Keratinocyte (primary cell): ENCODE results near the gene MC4R. TPM values are rescaled to one million over a fixed set of nuclear protein-coding genes. Genes with fewer than 3 reads are reported as not detected.

Experiments
- DNase-seq: peaks from one replicate; pipeline ENCODE4 v3.0.0-alpha.2; 2011; ENCODE audit warnings: low read depth, missing footprints, low spot score
- FAIRE-seq: peaks from 2 replicates; lab custom pipeline; 2011; peaks lifted over from hg19 to GRCh38; lab: Jason Lieb, UNC
- H2AFZ ChIP-seq: 2 replicates; pipeline ENCODE4 v1.6.0; 2012; ENCODE audit warnings: low read length, control low read depth, inconsistent platforms; ENCODE audit not compliant: control insufficient read depth
- H3K27ac ChIP-seq: 2 replicates; pipeline ENCODE4 v1.5.1; 2011; ENCODE audit warnings: low read length; ENCODE audit not compliant: control insufficient read depth, insufficient read depth
- H3K27me3 ChIP-seq: 3 replicates; pipeline ENCODE4 v1.6.0; 2011; ENCODE audit warnings: low read length; ENCODE audit not compliant: control insufficient read depth, insufficient read depth; ENCODE audit errors: extremely low read depth
- H3K36me3 ChIP-seq, 2 experiments: 2 replicates in 1 of 2; 3 replicates in 1 of 2; pipeline ENCODE4 v1.5.1; 2011; ENCODE audit warnings: low read length in 2 of 2, mild to moderate bottlenecking in 1 of 2; ENCODE audit not compliant: control insufficient read depth in 2 of 2, insufficient read depth in 2 of 2; ENCODE audit errors: extremely low read depth in 1 of 2
- H3K4me1 ChIP-seq: 3 replicates; pipeline ENCODE4 v1.5.1; 2011; ENCODE audit warnings: low read length; ENCODE audit not compliant: control insufficient read depth, insufficient read depth; ENCODE audit errors: extremely low read depth
- H3K4me2 ChIP-seq: 3 replicates; pipeline ENCODE4 v1.6.0; 2011; ENCODE audit warnings: low read depth, low read length; ENCODE audit not compliant: control insufficient read depth, insufficient read depth; ENCODE audit errors: extremely low read depth
- H3K4me3 ChIP-seq, 3 experiments: fragments of 200-600 bp in 1 of 3; sonication (generic) in 1 of 3; 2 replicates in 2 of 3; 3 replicates in 1 of 3; pipeline ENCODE4 v1.5.1; 2011 to 2016; ENCODE audit warnings: low read length in 3 of 3, mild to moderate bottlenecking in 3 of 3, control low read depth in 2 of 3, inconsistent platforms in 1 of 3, low read depth in 1 of 3, mixed read lengths in 1 of 3, mixed run types in 1 of 3, moderate library complexity in 1 of 3; ENCODE audit not compliant: control insufficient read depth in 2 of 3, insufficient read depth in 2 of 3; ENCODE audit errors: extremely low read depth in 1 of 3
- H3K79me2 ChIP-seq: 2 replicates; pipeline ENCODE4 v1.6.0; 2012; ENCODE audit warnings: low read length; ENCODE audit not compliant: control insufficient read depth, insufficient read depth
- H3K9ac ChIP-seq: 3 replicates; pipeline ENCODE4 v1.6.0; 2011; ENCODE audit warnings: low read length; ENCODE audit not compliant: control insufficient read depth, insufficient read depth; ENCODE audit errors: extremely low read depth
- H3K9me1 ChIP-seq: 3 replicates; pipeline ENCODE4 v1.6.0; 2011; ENCODE audit warnings: low read length; ENCODE audit not compliant: control insufficient read depth, insufficient read depth; ENCODE audit errors: extremely low read depth
- H3K9me3 ChIP-seq: 2 replicates; pipeline ENCODE4 v1.5.1; 2012; ENCODE audit warnings: low read depth, low read length; ENCODE audit not compliant: control insufficient read depth
- H4K20me1 ChIP-seq: 3 replicates; pipeline ENCODE4 v1.6.0; 2011; ENCODE audit warnings: low read length; ENCODE audit not compliant: control insufficient read depth, insufficient read depth; ENCODE audit errors: extremely low read depth
- EZH2 ChIP-seq: IDR thresholded peaks from one replicate; pipeline ENCODE4 v1.6.1; 2012; ENCODE audit warnings: inconsistent platforms, mild to moderate bottlenecking, low read length, moderate library complexity
- dilution Hi-C: fragments of 300-500 bp; cut with MboI; formaldehyde crosslinking; loops from one replicate; pipeline ENCODE4 v1.7.0; 2020; ENCODE audit warnings: low sequenced_read_pairs; ENCODE audit not compliant: extremely low pct_ligation_motif_present
- polyA plus RNA-seq, 5 experiments: library from polyadenylated mRNA; depleted of rRNA in 3 of 5; stranded (reverse) in 3 of 5; stranded (forward) in 1 of 5; unstranded in 1 of 5; fragments of >200 nt; gene quantifications; 1 replicate in 1 of 5; 2 replicates in 3 of 5; 3 replicates in 1 of 5; pipeline versions ENCODE4 v1.2.1 to v1.2.3, GENCODE V29; 2011 to 2012; ENCODE audit warnings: missing spikeins in 2 of 5, low read depth in 1 of 5, low replicate concordance in 1 of 5
- TF ChIP-seq, protein P1 (sequence below), 3 experiments: IDR thresholded peaks in 1 of 3; conservative IDR thresholded peaks in 1 of 3; optimal IDR thresholded peaks in 1 of 3; 2 replicates in 2 of 3; 3 replicates in 1 of 3; pipeline versions ENCODE3 to v1.5.1; 2011; ENCODE audit warnings: low read length in 3 of 3, mild to moderate bottlenecking in 3 of 3, moderate library complexity in 2 of 3, control low read depth in 1 of 3, inconsistent platforms in 1 of 3; ENCODE audit not compliant: insufficient read depth in 2 of 3; ENCODE audit errors: extremely low read depth in 1 of 3

Gene MC4R
- polyA plus RNA-seq, 1 donor (not counting 4 experiments of a cell fraction or from before 2014, with no cell fraction given), result 0.03 TPM

DNA sequence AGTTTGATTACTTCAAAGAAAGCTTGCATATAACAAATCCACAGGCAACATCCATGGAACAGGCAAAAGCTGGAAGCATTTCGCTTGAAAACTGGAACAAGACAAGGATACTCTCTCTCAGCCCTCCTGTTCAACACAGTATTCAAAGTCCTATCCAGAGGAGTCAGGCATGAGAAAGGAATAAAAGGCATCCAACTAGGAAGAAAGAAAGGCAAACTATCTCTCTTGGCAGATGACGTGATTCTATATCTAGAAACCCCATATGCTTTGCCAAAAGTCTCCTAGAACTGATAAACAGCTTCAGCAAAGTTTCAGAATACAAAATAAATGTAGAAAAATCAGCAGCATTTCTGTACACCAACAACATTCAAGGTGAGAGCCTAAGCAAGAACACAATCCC, 34.1 kb upstream of the MC4R start:
- no peak overlapping the region for H2AFZ ChIP-seq
- H3K4me3 ChIP-seq, result no peak overlapping the region
- H3K9ac ChIP-seq, result no peak overlapping the region
- no peaks in the 10 kb centered on the region for H3K9me3 ChIP-seq
- no peaks in the 10 kb centered on the region for H3K79me2 ChIP-seq
- dilution Hi-C loops, result no loop called here
- no peak overlapping the region for H3K4me2 ChIP-seq
- no peak overlapping the region for H3K27ac ChIP-seq
- DNase-seq (no peak), FAIRE-seq (no peak)
- no peaks in the 10 kb centered on the region for H3K9me1 ChIP-seq
- no peaks in the 10 kb centered on the region for H3K4me1 ChIP-seq
- no peaks in the 10 kb centered on the region for H3K36me3 ChIP-seq
- TF ChIP-seq, protein P1, sequence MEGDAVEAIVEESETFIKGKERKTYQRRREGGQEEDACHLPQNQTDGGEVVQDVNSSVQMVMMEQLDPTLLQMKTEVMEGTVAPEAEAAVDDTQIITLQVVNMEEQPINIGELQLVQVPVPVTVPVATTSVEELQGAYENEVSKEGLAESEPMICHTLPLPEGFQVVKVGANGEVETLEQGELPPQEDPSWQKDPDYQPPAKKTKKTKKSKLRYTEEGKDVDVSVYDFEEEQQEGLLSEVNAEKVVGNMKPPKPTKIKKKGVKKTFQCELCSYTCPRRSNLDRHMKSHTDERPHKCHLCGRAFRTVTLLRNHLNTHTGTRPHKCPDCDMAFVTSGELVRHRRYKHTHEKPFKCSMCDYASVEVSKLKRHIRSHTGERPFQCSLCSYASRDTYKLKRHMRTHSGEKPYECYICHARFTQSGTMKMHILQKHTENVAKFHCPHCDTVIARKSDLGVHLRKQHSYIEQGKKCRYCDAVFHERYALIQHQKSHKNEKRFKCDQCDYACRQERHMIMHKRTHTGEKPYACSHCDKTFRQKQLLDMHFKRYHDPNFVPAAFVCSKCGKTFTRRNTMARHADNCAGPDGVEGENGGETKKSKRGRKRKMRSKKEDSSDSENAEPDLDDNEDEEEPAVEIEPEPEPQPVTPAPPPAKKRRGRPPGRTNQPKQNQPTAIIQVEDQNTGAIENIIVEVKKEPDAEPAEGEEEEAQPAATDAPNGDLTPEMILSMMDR (optimal IDR thresholded peaks at IDR 0.05 in 1 of 3, IDR thresholded peaks at IDR 0.05 in 1 of 3, conservative IDR thresholded peaks at IDR 0.05 in 1 of 3; ENCODE audit: extremely low read depth in 1 of 3, insufficient read depth in 2 of 3, low read length in 3 of 3), result no peak
- TF ChIP-seq EZH2, result no peak
- H3K27me3 ChIP-seq, result no peaks in the 10 kb centered on the region
- no peaks in the 10 kb centered on the region for H4K20me1 ChIP-seq

DNA sequence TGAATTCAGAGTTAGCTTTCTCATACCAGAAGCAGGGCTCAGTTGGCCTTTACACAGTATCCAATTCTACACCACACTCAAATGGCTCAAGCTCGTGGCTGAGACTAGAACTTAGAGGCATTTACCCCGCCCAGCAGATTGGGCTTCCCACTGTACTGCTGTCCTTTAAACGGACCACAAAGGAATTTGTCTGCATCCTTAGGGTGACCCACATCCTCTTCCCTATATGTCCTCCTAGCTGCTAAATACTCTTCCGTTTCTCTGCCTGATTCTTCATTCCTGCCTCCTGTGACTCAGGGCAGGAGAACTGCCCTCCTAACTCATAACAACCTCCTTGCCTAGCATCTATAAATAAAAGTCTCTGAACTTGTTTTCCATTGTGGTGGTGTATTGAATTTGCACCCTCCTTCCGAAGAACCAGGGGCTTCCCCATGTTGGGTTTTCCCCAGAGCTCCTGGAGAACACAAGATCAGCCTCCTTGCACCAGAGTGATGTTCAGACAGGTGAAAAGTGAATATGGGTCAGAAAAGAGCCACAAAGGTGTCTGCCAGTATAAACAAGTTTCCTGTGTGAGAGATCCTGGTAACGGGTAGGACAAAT, 32.0 kb upstream of the MC4R start:
- FAIRE-seq (no peak), DNase-seq (no peak)
- Histone ChIP-seq H3K9me1 (no peaks in the 10 kb centered on the region), H3K4me2 (no peak overlapping the region), H3K79me2 (no peaks in the 10 kb centered on the region), H3K4me3 (no peak overlapping the region), H3K27me3 (no peaks in the 10 kb centered on the region), H2AFZ (no peak overlapping the region), H3K4me1 (no peaks in the 10 kb centered on the region), H3K9ac (no peak overlapping the region), H3K27ac (no peak overlapping the region), H3K36me3 (no peaks in the 10 kb centered on the region), H4K20me1 (no peaks in the 10 kb centered on the region), H3K9me3 (no peaks in the 10 kb centered on the region)
- dilution Hi-C loops, result no loop called here
- TF ChIP-seq, protein P1 (optimal IDR thresholded peaks at IDR 0.05 in 1 of 3, IDR thresholded peaks at IDR 0.05 in 1 of 3, conservative IDR thresholded peaks at IDR 0.05 in 1 of 3; ENCODE audit: extremely low read depth in 1 of 3, insufficient read depth in 2 of 3, low read length in 3 of 3), result no peak
- TF ChIP-seq EZH2, result no peak
